H9 (cell line): Measurements from ENCODE around the gene FAM110A. TPM values are rescaled to one million over a fixed set of nuclear protein-coding genes. Genes with fewer than 3 reads are reported as not detected.

Experiments
- DNase-seq: peaks from one replicate; pipeline ENCODE4 v3.0.0-alpha.2; 2017
- H2AFZ ChIP-seq: one replicate; pipeline ENCODE4 v1.6.1; 2013; ENCODE audit warnings: mild to moderate bottlenecking, low read length, control low read depth, moderate library complexity
- H2AK5ac ChIP-seq: 2 replicates; pipeline ENCODE4 v1.6.1; 2013; ENCODE audit warnings: low read length, control low read depth, mixed read lengths; ENCODE audit not compliant: insufficient read length
- H2BK120ac ChIP-seq: one replicate; pipeline ENCODE4 v1.6.1; 2013; ENCODE audit warnings: low read depth, mild to moderate bottlenecking, low read length, control low read depth, inconsistent platforms; ENCODE audit not compliant: poor library complexity, severe bottlenecking
- H2BK12ac ChIP-seq: 2 replicates; pipeline ENCODE4 v1.6.1; 2013; ENCODE audit warnings: low read length, control low read depth, mixed read lengths, low read depth; ENCODE audit not compliant: insufficient read length
- H2BK15ac ChIP-seq: 2 replicates; pipeline ENCODE4 v1.6.1; 2013; ENCODE audit warnings: low read depth, low read length, control low read depth
- H2BK20ac ChIP-seq: one replicate; pipeline ENCODE4 v1.6.1; 2013; ENCODE audit warnings: low read depth, mild to moderate bottlenecking, low read length, control low read depth, inconsistent platforms; ENCODE audit not compliant: poor library complexity, severe bottlenecking
- H2BK5ac ChIP-seq: 2 replicates; pipeline ENCODE4 v1.6.1; 2013; ENCODE audit warnings: low read length, control low read depth, mixed read lengths; ENCODE audit not compliant: insufficient read length
- H3K14ac ChIP-seq: 2 replicates; pipeline ENCODE4 v1.6.1; 2013; ENCODE audit warnings: low read length, control low read depth; ENCODE audit not compliant: insufficient read depth
- H3K18ac ChIP-seq: 2 replicates; pipeline ENCODE4 v1.6.1; 2013; ENCODE audit warnings: low read depth, mild to moderate bottlenecking, mixed read lengths, low read length, control low read depth; ENCODE audit not compliant: insufficient read length
- H3K23ac ChIP-seq: 2 replicates; pipeline ENCODE4 v1.6.1; 2013; ENCODE audit warnings: low read length, control low read depth, mixed read lengths, low read depth; ENCODE audit not compliant: insufficient read length
- H3K23me2 ChIP-seq: 2 replicates; pipeline ENCODE4 v1.6.1; 2013; ENCODE audit warnings: low read depth, mild to moderate bottlenecking, mixed read lengths, low read length, control low read depth; ENCODE audit not compliant: insufficient read length, poor library complexity, severe bottlenecking
- H3K27ac ChIP-seq: 2 replicates; pipeline ENCODE4 v1.5.1; 2013; ENCODE audit warnings: low read length, control low read depth, mixed read lengths, low read depth; ENCODE audit not compliant: insufficient read length
- H3K27me3 ChIP-seq: 2 replicates; pipeline ENCODE4 v1.6.1; 2013; ENCODE audit warnings: low read length, control low read depth, inconsistent platforms; ENCODE audit not compliant: insufficient read depth
- H3K4ac ChIP-seq: 2 replicates; pipeline ENCODE4 v1.6.1; 2013; ENCODE audit warnings: low read depth, mild to moderate bottlenecking, control low read depth, inconsistent platforms, low read length, moderate library complexity
- H3K4me1 ChIP-seq: 2 replicates; pipeline ENCODE4 v1.6.1; 2013; ENCODE audit warnings: low read length, control low read depth, inconsistent platforms; ENCODE audit not compliant: insufficient read depth
- H3K4me2 ChIP-seq: 2 replicates; pipeline ENCODE4 v1.6.1; 2013; ENCODE audit warnings: low read length, control low read depth, mixed read lengths; ENCODE audit not compliant: insufficient read length, insufficient read depth
- H3K56ac ChIP-seq: 2 replicates; pipeline ENCODE4 v1.6.1; 2013; ENCODE audit warnings: low read depth, mild to moderate bottlenecking, mixed read lengths, low read length, control low read depth; ENCODE audit not compliant: insufficient read length
- H3K79me1 ChIP-seq: 2 replicates; pipeline ENCODE4 v1.6.1; 2013; ENCODE audit warnings: low read depth, mild to moderate bottlenecking, moderate library complexity, low read length, control low read depth, inconsistent platforms; ENCODE audit not compliant: insufficient read depth, poor library complexity, severe bottlenecking
- H3K79me2 ChIP-seq: 2 replicates; pipeline ENCODE4 v1.6.1; 2013; ENCODE audit warnings: low read length, control low read depth, inconsistent platforms; ENCODE audit not compliant: insufficient read depth
- H3K9ac ChIP-seq: 2 replicates; pipeline ENCODE4 v1.6.1; 2013; ENCODE audit warnings: low read length, control low read depth, mixed read lengths; ENCODE audit not compliant: insufficient read length; ENCODE audit errors: extremely low read depth
- H3K9me3 ChIP-seq: one replicate; pipeline ENCODE4 v1.6.1; 2013; ENCODE audit warnings: low read depth, low read length, inconsistent platforms; ENCODE audit not compliant: control insufficient read depth
- H3T11ph ChIP-seq: one replicate; pipeline ENCODE4 v1.6.1; 2013; ENCODE audit warnings: mild to moderate bottlenecking, low read length, control low read depth, inconsistent platforms
- H4K20me1 ChIP-seq: one replicate; pipeline ENCODE4 v1.6.1; 2013; ENCODE audit not compliant: control insufficient read depth, insufficient read length, insufficient read depth
- H4K5ac ChIP-seq: 2 replicates; pipeline ENCODE4 v1.6.1; 2013; ENCODE audit warnings: low read depth, mild to moderate bottlenecking, mixed read lengths, low read length, control low read depth; ENCODE audit not compliant: insufficient read length
- H4K8ac ChIP-seq: replicated peaks from 2 replicates; pipeline ENCODE4 v1.6.1; 2013; ENCODE audit warnings: low read length, control low read depth, mixed read lengths, low read depth; ENCODE audit not compliant: insufficient read length
- H4K91ac ChIP-seq: 2 replicates; pipeline ENCODE4 v1.6.1; 2013; ENCODE audit warnings: low read depth, mild to moderate bottlenecking, moderate library complexity, mixed read lengths, low read length, control low read depth; ENCODE audit not compliant: insufficient read length
- H3K27ac Mint-ChIP-seq, 3 experiments: 2 replicates in 2 of 3; 3 replicates in 1 of 3; pipeline ENCODE4 v1.8.0; 2020 to 2021; ENCODE audit warnings: mixed read lengths in 3 of 3, mild to moderate bottlenecking in 1 of 3, moderate library complexity in 1 of 3
- H3K27me3 Mint-ChIP-seq: 2 replicates; pipeline ENCODE4 v1.8.0; 2021; ENCODE audit warnings: low read depth, mild to moderate bottlenecking, moderate library complexity, mixed read lengths
- H3K36me3 Mint-ChIP-seq, 3 experiments: 2 replicates in 2 of 3; 3 replicates in 1 of 3; pipeline ENCODE4 v1.8.0; 2020 to 2021; ENCODE audit warnings: low read depth in 3 of 3, mixed read lengths in 3 of 3; ENCODE audit not compliant: insufficient read depth in 1 of 3
- H3K4me1 Mint-ChIP-seq, 2 experiments: 2 replicates each; pipeline ENCODE4 v1.8.0; 2020; ENCODE audit warnings: mixed read lengths in 2 of 2
- H3K4me3 Mint-ChIP-seq, 2 experiments: 2 replicates in 1 of 2; 3 replicates in 1 of 2; pipeline ENCODE4 v1.8.0; 2020 to 2021; ENCODE audit warnings: mild to moderate bottlenecking in 2 of 2, mixed read lengths in 2 of 2, moderate library complexity in 1 of 2
- H3K9me3 Mint-ChIP-seq, 2 experiments: 2 replicates in 1 of 2; 3 replicates in 1 of 2; pipeline ENCODE4 v1.8.0; 2020; ENCODE audit warnings: mild to moderate bottlenecking in 2 of 2, mixed read lengths in 2 of 2, moderate library complexity in 1 of 2
- WGBS: extraction: QIAGEN DNeasy Blood & Tissue Kit; methylation state at CpG from one replicate; pipeline ENCODE4 v1.1.7; 2013; ENCODE audit warnings: missing lambda C conversion rate, low lambda C conversion rate, mixed read lengths; ENCODE audit not compliant: insufficient read length; ENCODE audit errors: extremely low coverage; 5-methylcytosine and 5-hydroxymethylcytosine counted together
- total RNA-seq: library from RNA; stranded (reverse); gene quantifications from 2 replicates; pipeline ENCODE4 v1.2.1, GENCODE V29; 2021
- TF ChIP-seq, protein P1 (sequence below): fragments of 200-600 bp; sonication (generic); conservative IDR thresholded peaks from 3 replicates; pipeline ENCODE4 v1.8.0; 2021; ENCODE audit warnings: antibody characterized with exemption, mild to moderate bottlenecking

The FAM110A gene
- total RNA-seq, 1 experiment from 2014 or later, result 10.3 TPM

DNA sequence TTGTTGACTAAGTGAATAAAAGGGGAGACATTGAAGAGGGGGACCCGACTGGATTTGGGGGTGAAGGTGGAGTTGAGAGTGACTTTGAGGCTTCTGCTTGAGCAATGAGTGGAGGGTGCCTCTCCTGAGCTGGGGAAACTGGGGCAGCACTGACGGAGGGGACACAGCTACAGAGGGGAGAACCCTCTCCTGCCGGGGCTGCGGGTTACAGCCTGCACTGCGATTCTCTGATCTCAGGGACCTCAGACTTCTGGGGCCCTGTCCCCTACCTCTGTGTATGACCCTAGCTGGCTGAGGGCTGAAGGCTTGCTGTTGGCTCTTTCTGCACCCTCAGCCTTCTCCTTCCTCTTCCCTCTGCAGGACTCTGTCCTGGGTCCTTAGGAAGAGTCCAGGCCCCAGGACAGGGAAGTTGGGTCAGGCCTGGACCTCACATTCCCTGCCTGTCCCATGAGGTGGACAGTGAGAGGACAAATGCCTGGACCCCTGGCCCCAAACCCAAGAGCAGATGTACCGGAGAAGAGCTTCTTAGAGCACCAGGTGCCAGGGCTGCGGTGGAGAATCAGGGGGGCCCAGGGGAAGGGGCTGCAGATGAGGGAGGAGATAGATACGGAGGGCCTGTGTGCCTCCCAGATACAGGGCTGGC lies 13.7 kb upstream of the FAM110A start:
- H2BK20ac ChIP-seq, result no peak overlapping the region
- no peak overlapping the region for H3T11ph ChIP-seq
- H3K4me1 ChIP-seq, result no peaks in the 10 kb centered on the region
- no peak overlapping the region for H3K4me2 ChIP-seq
- TF ChIP-seq, protein P1, sequence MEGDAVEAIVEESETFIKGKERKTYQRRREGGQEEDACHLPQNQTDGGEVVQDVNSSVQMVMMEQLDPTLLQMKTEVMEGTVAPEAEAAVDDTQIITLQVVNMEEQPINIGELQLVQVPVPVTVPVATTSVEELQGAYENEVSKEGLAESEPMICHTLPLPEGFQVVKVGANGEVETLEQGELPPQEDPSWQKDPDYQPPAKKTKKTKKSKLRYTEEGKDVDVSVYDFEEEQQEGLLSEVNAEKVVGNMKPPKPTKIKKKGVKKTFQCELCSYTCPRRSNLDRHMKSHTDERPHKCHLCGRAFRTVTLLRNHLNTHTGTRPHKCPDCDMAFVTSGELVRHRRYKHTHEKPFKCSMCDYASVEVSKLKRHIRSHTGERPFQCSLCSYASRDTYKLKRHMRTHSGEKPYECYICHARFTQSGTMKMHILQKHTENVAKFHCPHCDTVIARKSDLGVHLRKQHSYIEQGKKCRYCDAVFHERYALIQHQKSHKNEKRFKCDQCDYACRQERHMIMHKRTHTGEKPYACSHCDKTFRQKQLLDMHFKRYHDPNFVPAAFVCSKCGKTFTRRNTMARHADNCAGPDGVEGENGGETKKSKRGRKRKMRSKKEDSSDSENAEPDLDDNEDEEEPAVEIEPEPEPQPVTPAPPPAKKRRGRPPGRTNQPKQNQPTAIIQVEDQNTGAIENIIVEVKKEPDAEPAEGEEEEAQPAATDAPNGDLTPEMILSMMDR, result no peak
- H3K23ac ChIP-seq, result no peak overlapping the region
- H3K4me3 Mint-ChIP-seq, result no peak overlapping the region
- no peaks in the 10 kb centered on the region for H3K79me1 ChIP-seq
- no peak overlapping the region for H3K9ac ChIP-seq
- H2BK120ac ChIP-seq, result no peak overlapping the region
- peaks cover 3 to 20% of the 10 kb centered on the region in 2 experiments for H3K4me1 Mint-ChIP-seq
- no peaks in the 10 kb centered on the region; the same call in 1 of the 2 replicates for H3K27me3 Mint-ChIP-seq
- H4K8ac ChIP-seq, result no peak overlapping the region
- no peak overlapping the region for H3K4ac ChIP-seq
- WGBS, result no CpG with 5 or more reads among the region's 8 CpGs
- no peak overlapping the region for H3K27ac ChIP-seq
- H4K20me1 ChIP-seq, result no peaks in the 10 kb centered on the region
- H2AFZ ChIP-seq, result no peak overlapping the region
- no peak overlapping the region for H3K56ac ChIP-seq
- no peak overlapping the region for H2BK12ac ChIP-seq
- H3K9me3 ChIP-seq, result no peaks in the 10 kb centered on the region
- no peak overlapping the region for H3K18ac ChIP-seq
- H3K27me3 ChIP-seq, result no peaks in the 10 kb centered on the region
- no peak overlapping the region for H2AK5ac ChIP-seq
- peak overlapping the region in 2 of 3 experiments; percentile 71 to 87; a peak in 3 of 7 replicates for H3K27ac Mint-ChIP-seq
- no peak for DNase-seq
- peaks cover 5 to 12% of the 10 kb centered on the region in 2 experiments; a peak in 4 of 5 replicates for H3K9me3 Mint-ChIP-seq
- no peak overlapping the region for H2BK15ac ChIP-seq
- no peak overlapping the region for H4K5ac ChIP-seq
- H2BK5ac ChIP-seq, result no peak overlapping the region
- no peak overlapping the region for H3K14ac ChIP-seq
- no peaks in the 10 kb centered on the region for H3K79me2 ChIP-seq
- H3K23me2 ChIP-seq, result no peaks in the 10 kb centered on the region
- no peak overlapping the region for H4K91ac ChIP-seq
- H3K36me3 Mint-ChIP-seq, result peaks cover 0 to 4% (median 0%) of the 10 kb centered on the region in 3 experiments; a peak in 2 of 7 replicates
